Measurements from ENCODE around the gene YIPF6. TPM values are rescaled to one million over a fixed set of nuclear protein-coding genes. Genes with fewer than 3 reads are reported as not detected.
A peak's percentile ranks its signal among the peaks of the same experiment; 100 is the strongest.
"Not testable (repeated sequence)": the region's sequence is repeated elsewhere in the genome, so short reads cannot be mapped to it uniquely, and the experiment has no call there.

The YIPF6 gene
- total and polyA plus RNA-seq, 2 donors (not counting 3 experiments of a cell fraction or from before 2014, with no cell fraction given): 17.1 to 29.6 TPM

DNA sequence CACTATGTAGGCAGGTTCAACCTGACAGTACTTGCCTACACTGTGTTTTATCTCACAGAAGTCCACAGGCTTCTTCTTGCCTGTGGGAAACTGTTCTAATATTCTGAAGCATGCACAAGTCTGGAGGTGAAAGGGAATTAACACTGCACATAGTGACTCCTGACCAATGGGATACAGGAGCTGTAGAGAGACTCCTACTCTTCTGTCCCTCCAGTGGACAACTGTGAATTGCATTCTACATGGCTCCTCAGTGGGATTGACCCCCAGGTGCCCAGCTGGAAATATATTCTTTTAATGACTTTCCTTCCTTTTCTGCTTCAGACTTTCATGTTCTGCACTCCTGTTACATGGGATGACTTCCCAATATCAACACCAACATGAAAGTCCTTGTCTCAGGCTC, 8.2 kb upstream of the YIPF6 start:
- Histone ChIP-seq H3K27ac (ENCODE audit: insufficient read depth, low read depth, low read length) (no peak overlapping the region), H2AFZ (ENCODE audit: low read depth, low read length) (no peak overlapping the region), H3K9me1 (replicated peaks; ENCODE audit: control insufficient read depth, extremely low read depth, insufficient read depth, low read length) (no peaks in the 10 kb centered on the region), H3K4me1 (ENCODE audit: control insufficient read depth, extremely low read depth, insufficient read depth, low read length) (no peaks in the 10 kb centered on the region), H4K20me1 (replicated peaks; ENCODE audit: control insufficient read depth, extremely low read depth, insufficient read depth, low read length) (no peaks in the 10 kb centered on the region), H3K9ac (replicated peaks; ENCODE audit: extremely low read depth, insufficient read depth, low read length) (no peak overlapping the region), H3K9me3 (replicated peaks; ENCODE audit: control insufficient read depth, insufficient read depth, low read length) (no peaks in the 10 kb centered on the region), H3K27me3 (ENCODE audit: control insufficient read depth in 2 of 2, insufficient read depth in 2 of 2, low read length in 2 of 2) (no peaks in the 10 kb centered on the region), H3K36me3 (ENCODE audit: control insufficient read depth in 2 of 2, extremely low read depth in 1 of 2, insufficient read depth in 2 of 2, low read length in 2 of 2) (no peaks in the 10 kb centered on the region), H3K4me3 (replicated peaks in 1 of 3; ENCODE audit: insufficient read depth in 1 of 3, low read depth in 1 of 3, low read length in 3 of 3) (no peak overlapping the region), H3K4me2 (ENCODE audit: insufficient read depth, low read length) (no peak overlapping the region), H3K79me2 (ENCODE audit: control insufficient read depth, insufficient read depth, low read length) (no peaks in the 10 kb centered on the region)
- BruUV-seq (replicated peaks): no TSS peak
- CTCF ChIA-PET: interaction anchor here (0.9 to 5.2 kb wide), 10 partner anchors 9 to 317 kb away, joined by 3 to 65 read pairs (median 4); no protein-coding TSS in a partner anchor
- DNase-seq (ENCODE audit: low read depth, low spot score): peak; percentile 43
- peak; percentile 74 for FAIRE-seq
- TF ChIP-seq, protein P1, sequence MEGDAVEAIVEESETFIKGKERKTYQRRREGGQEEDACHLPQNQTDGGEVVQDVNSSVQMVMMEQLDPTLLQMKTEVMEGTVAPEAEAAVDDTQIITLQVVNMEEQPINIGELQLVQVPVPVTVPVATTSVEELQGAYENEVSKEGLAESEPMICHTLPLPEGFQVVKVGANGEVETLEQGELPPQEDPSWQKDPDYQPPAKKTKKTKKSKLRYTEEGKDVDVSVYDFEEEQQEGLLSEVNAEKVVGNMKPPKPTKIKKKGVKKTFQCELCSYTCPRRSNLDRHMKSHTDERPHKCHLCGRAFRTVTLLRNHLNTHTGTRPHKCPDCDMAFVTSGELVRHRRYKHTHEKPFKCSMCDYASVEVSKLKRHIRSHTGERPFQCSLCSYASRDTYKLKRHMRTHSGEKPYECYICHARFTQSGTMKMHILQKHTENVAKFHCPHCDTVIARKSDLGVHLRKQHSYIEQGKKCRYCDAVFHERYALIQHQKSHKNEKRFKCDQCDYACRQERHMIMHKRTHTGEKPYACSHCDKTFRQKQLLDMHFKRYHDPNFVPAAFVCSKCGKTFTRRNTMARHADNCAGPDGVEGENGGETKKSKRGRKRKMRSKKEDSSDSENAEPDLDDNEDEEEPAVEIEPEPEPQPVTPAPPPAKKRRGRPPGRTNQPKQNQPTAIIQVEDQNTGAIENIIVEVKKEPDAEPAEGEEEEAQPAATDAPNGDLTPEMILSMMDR (IDR thresholded peaks at IDR 0.05; ENCODE audit: extremely low read depth in 1 of 2, insufficient read depth in 1 of 2, low read depth in 1 of 2, low read length in 2 of 2): peak; percentile 23 to 51
- TF ChIP-seq, protein P2, sequence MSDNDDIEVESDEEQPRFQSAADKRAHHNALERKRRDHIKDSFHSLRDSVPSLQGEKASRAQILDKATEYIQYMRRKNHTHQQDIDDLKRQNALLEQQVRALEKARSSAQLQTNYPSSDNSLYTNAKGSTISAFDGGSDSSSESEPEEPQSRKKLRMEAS (IDR thresholded peaks at IDR 0.05; ENCODE audit: insufficient read depth, insufficient read length): no peak
- intact Hi-C loops (cut with micrococcal nuclease) (loop anchor here (1.0 kb wide), 1 partner anchor 293 kb away; no protein-coding TSS in a partner anchor), dilution Hi-C loops (cut with MboI; ENCODE audit: extremely low pct_ligation_motif_present, low sequenced_read_pairs) (no loop called here)
- POLR2A ChIA-PET: no interaction called here

DNA sequence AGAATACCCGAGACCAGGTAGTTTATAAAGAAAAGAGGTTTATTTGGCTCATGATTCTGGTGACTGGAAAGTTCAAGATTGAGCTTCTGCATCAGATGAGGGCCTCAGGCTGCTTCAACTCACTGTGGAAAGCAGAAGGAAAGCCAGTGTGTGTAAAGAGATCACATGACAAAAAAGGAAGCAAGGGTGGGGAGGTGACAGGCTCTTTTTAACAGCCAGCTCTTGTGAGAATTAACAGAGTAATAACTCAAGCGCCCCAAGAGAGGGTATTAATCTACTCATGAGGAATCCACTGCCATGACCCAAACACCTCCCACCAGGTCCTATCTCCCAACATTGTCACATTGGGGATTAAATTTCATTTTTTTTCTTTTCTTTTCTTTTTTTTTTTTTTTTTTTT, 6.3 kb upstream of the YIPF6 start:
- no peak overlapping the region for H3K4me2 ChIP-seq (ENCODE audit: insufficient read depth, low read length)
- FAIRE-seq (no peak), DNase-seq (ENCODE audit: low read depth, low spot score) (no peak)
- H3K4me3 ChIP-seq (replicated peaks in 1 of 3; ENCODE audit: insufficient read depth in 1 of 3, low read depth in 1 of 3, low read length in 3 of 3): no peak overlapping the region
- intact Hi-C loops (cut with micrococcal nuclease) (no loop called here), dilution Hi-C loops (cut with MboI; ENCODE audit: extremely low pct_ligation_motif_present, low sequenced_read_pairs) (no loop called here)
- BruUV-seq (replicated peaks): no TSS peak
- no peak overlapping the region for H3K27ac ChIP-seq (ENCODE audit: insufficient read depth, low read depth, low read length)
- H2AFZ ChIP-seq (ENCODE audit: low read depth, low read length): no peak overlapping the region
- no peaks in the 10 kb centered on the region for H3K79me2 ChIP-seq (ENCODE audit: control insufficient read depth, insufficient read depth, low read length)
- H3K4me1 ChIP-seq (ENCODE audit: control insufficient read depth, extremely low read depth, insufficient read depth, low read length): no peaks in the 10 kb centered on the region
- no peaks in the 10 kb centered on the region for H4K20me1 ChIP-seq (replicated peaks; ENCODE audit: control insufficient read depth, extremely low read depth, insufficient read depth, low read length)
- POLR2A ChIA-PET: no interaction called here
- no peaks in the 10 kb centered on the region for H3K9me3 ChIP-seq (replicated peaks; ENCODE audit: control insufficient read depth, insufficient read depth, low read length)
- no peaks in the 10 kb centered on the region for H3K9me1 ChIP-seq (replicated peaks; ENCODE audit: control insufficient read depth, extremely low read depth, insufficient read depth, low read length)
- TF ChIP-seq POLR2AphosphoS5 (IDR thresholded peaks at IDR 0.05; ENCODE audit: insufficient read depth, low read depth, low read length) (no peak), EZH2 (IDR thresholded peaks at IDR 0.05; ENCODE audit: borderline replicate concordance, low read depth, low read length, severe bottlenecking) (no peak), MYC (IDR thresholded peaks at IDR 0.05; ENCODE audit: low read depth, low read length) (no peak), GATA2 (IDR thresholded peaks at IDR 0.05; ENCODE audit: insufficient read depth, insufficient read length, low read depth, low read length) (no peak)
- TF ChIP-seq, protein P2 (IDR thresholded peaks at IDR 0.05; ENCODE audit: insufficient read depth, insufficient read length): no peak
- CTCF ChIA-PET: interaction anchor here (5.2 kb wide), 1 partner anchor 294 kb away, joined by 65 read pairs; no protein-coding TSS in a partner anchor
- no peaks in the 10 kb centered on the region for H3K36me3 ChIP-seq (ENCODE audit: control insufficient read depth in 2 of 2, extremely low read depth in 1 of 2, insufficient read depth in 2 of 2, low read length in 2 of 2)
- H3K27me3 ChIP-seq (ENCODE audit: control insufficient read depth in 2 of 2, insufficient read depth in 2 of 2, low read length in 2 of 2): no peaks in the 10 kb centered on the region
- H3K9ac ChIP-seq (replicated peaks; ENCODE audit: extremely low read depth, insufficient read depth, low read length): no peak overlapping the region

DNA sequence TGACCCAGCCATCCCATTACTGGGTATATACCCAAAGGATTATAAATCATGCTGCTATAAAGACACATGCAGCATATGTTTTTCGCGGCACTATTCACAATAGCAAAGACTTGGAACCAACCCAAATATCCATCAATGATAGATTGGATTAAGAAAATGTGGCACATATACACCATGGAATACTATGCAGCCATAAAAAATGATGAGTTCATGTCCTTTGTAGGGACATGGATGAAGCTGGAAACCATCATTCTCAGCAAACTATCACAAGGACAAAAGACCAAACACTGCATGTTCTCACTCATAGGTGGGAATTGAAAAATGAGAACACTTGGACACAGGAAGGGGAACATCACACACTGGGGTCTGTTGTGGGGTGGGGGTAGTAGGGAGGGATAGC, 5.1 kb upstream of the YIPF6 start:
- intact Hi-C loops (cut with micrococcal nuclease); H3K79me2 ChIP-seq (ENCODE audit: control insufficient read depth, insufficient read depth, low read length); H3K9ac ChIP-seq (replicated peaks; ENCODE audit: extremely low read depth, insufficient read depth, low read length); H2AFZ ChIP-seq (ENCODE audit: low read depth, low read length); H3K36me3 ChIP-seq (ENCODE audit: control insufficient read depth in 2 of 2, extremely low read depth in 1 of 2, insufficient read depth in 2 of 2, low read length in 2 of 2); BruUV-seq (replicated peaks); H3K4me2 ChIP-seq (ENCODE audit: insufficient read depth, low read length); FAIRE-seq; H3K27me3 ChIP-seq (ENCODE audit: control insufficient read depth in 2 of 2, insufficient read depth in 2 of 2, low read length in 2 of 2); H3K4me1 ChIP-seq (ENCODE audit: control insufficient read depth, extremely low read depth, insufficient read depth, low read length); CTCF ChIA-PET; H3K9me1 ChIP-seq (replicated peaks; ENCODE audit: control insufficient read depth, extremely low read depth, insufficient read depth, low read length); POLR2A ChIA-PET; dilution Hi-C loops (cut with MboI; ENCODE audit: extremely low pct_ligation_motif_present, low sequenced_read_pairs); H4K20me1 ChIP-seq (replicated peaks; ENCODE audit: control insufficient read depth, extremely low read depth, insufficient read depth, low read length); H3K9me3 ChIP-seq (replicated peaks; ENCODE audit: control insufficient read depth, insufficient read depth, low read length); H3K4me3 ChIP-seq (replicated peaks in 1 of 3; ENCODE audit: insufficient read depth in 1 of 3, low read depth in 1 of 3, low read length in 3 of 3); H3K27ac ChIP-seq (ENCODE audit: insufficient read depth, low read depth, low read length); DNase-seq (ENCODE audit: low read depth, low spot score): not testable (repeated sequence)
